ENCODE results near the gene FRMPD3. TPM values are rescaled to one million over a fixed set of nuclear protein-coding genes. Genes with fewer than 3 reads are reported as not detected.

The FRMPD3 gene
- total RNA-seq, 4 donors from 2014 or later = 0.06 to 0.19 TPM; not detected in 2

- peaks cover 0 to 28% (median 9%) of the 10 kb centered on the region in 4 donors for H3K27me3 ChIP-seq
- no peaks in the 10 kb centered on the region for H3K9me3 ChIP-seq
- no peak overlapping the region for H3K27ac ChIP-seq (replicated peaks in 1 of 4)
- TF ChIP-seq CTCF (IDR thresholded peaks at IDR 0.05) (no peak), POLR2A (IDR thresholded peaks at IDR 0.05; ENCODE audit: low read depth) (no peak), POLR2AphosphoS5 (IDR thresholded peaks at IDR 0.05) (no peak), EP300 (IDR thresholded peaks at IDR 0.05) (no peak)
- intact Hi-C loops (cut with DNase I) = no loop called here
- H3K4me3 ChIP-seq = no peak overlapping the region
- peaks cover 2 to 21% (median 13%) of the 10 kb centered on the region in 4 donors for H3K4me1 ChIP-seq
- no peaks in the 10 kb centered on the region for H3K36me3 ChIP-seq
- DNase-seq (ENCODE audit: extremely low spot score) = no peak
These were observed 1.8 kb upstream of the FRMPD3 start for GRCh38 chrX:107447642-107448041.

GRCh38 chrX:107448625-107448997 lies 841 bp upstream of the FRMPD3 start:
- no peaks in the 10 kb centered on the region for H3K36me3 ChIP-seq
- no peak for DNase-seq (ENCODE audit: extremely low spot score)
- H3K4me1 ChIP-seq = peaks cover 2 to 21% (median 13%) of the 10 kb centered on the region in 4 donors
- no peaks in the 10 kb centered on the region for H3K9me3 ChIP-seq
- no peak for TF ChIP-seq CTCF (IDR thresholded peaks at IDR 0.05)
- TF ChIP-seq EP300 (IDR thresholded peaks at IDR 0.05) = no peak
- TF ChIP-seq POLR2AphosphoS5 (IDR thresholded peaks at IDR 0.05) = no peak
- no peak for TF ChIP-seq POLR2A (IDR thresholded peaks at IDR 0.05; ENCODE audit: low read depth)
- intact Hi-C loops (cut with DNase I) = no loop called here
- H3K4me3 ChIP-seq = peak overlapping the region in 3 of 4 donors; percentile 39 to 56 (median 46)
- 37% methylated on average over 6 of the region's 6 CpGs for WGBS
- peaks cover 0 to 28% (median 9%) of the 10 kb centered on the region in 4 donors for H3K27me3 ChIP-seq
- no peak overlapping the region for H3K27ac ChIP-seq (replicated peaks in 1 of 4)

GRCh38 chrX:107450823-107451509 lies 1.5 kb downstream of the FRMPD3 start:
- no peak for DNase-seq (ENCODE audit: extremely low spot score)
- H3K9me3 ChIP-seq = no peaks in the 10 kb centered on the region
- intact Hi-C loops (cut with DNase I) = no loop called here
- H3K36me3 ChIP-seq = no peaks in the 10 kb centered on the region
- H3K4me3 ChIP-seq = no peak overlapping the region
- H3K27ac ChIP-seq (replicated peaks in 1 of 4) = no peak overlapping the region
- H3K27me3 ChIP-seq = peaks cover 0 to 28% (median 6%) of the 10 kb centered on the region in 4 donors
- WGBS = 52% methylated on average over 11 of the region's 19 CpGs
- TF ChIP-seq POLR2A (IDR thresholded peaks at IDR 0.05; ENCODE audit: low read depth) (no peak), CTCF (IDR thresholded peaks at IDR 0.05) (no peak), EP300 (IDR thresholded peaks at IDR 0.05) (no peak), POLR2AphosphoS5 (IDR thresholded peaks at IDR 0.05) (no peak)
- H3K4me1 ChIP-seq = peaks cover 2 to 21% (median 13%) of the 10 kb centered on the region in 4 donors

- Histone ChIP-seq H3K27me3 (peaks cover 0 to 28% (median 6%) of the 10 kb centered on the region in 4 donors), H3K4me3 (no peak overlapping the region), H3K36me3 (no peaks in the 10 kb centered on the region), H3K27ac (replicated peaks in 1 of 4) (no peak overlapping the region), H3K4me1 (peaks cover 2 to 21% (median 13%) of the 10 kb centered on the region in 4 donors), H3K9me3 (no peaks in the 10 kb centered on the region)
- no peak for DNase-seq (ENCODE audit: extremely low spot score)
- WGBS = 55% methylated on average over 11 of the region's 11 CpGs
- intact Hi-C loops (cut with DNase I) = no loop called here
- TF ChIP-seq POLR2AphosphoS5 (IDR thresholded peaks at IDR 0.05) (no peak), EP300 (IDR thresholded peaks at IDR 0.05) (no peak), POLR2A (IDR thresholded peaks at IDR 0.05; ENCODE audit: low read depth) (no peak), CTCF (IDR thresholded peaks at IDR 0.05) (no peak)
These were observed 2.3 kb downstream of the FRMPD3 start for GRCh38 chrX:107451731-107452130.

Data from esophagus muscularis mucosa (tissue), 4 donors.